ENCODE data around the gene POLR2A. TPM values are rescaled to one million over a fixed set of nuclear protein-coding genes. Genes with fewer than 3 reads are reported as not detected.

Gene POLR2A
- total and polyA plus RNA-seq, 2 of the 13 experiments (the other 11 are each of a cell fraction or from before 2014, with no cell fraction given): 17.8 to 18.3 TPM

DNA sequence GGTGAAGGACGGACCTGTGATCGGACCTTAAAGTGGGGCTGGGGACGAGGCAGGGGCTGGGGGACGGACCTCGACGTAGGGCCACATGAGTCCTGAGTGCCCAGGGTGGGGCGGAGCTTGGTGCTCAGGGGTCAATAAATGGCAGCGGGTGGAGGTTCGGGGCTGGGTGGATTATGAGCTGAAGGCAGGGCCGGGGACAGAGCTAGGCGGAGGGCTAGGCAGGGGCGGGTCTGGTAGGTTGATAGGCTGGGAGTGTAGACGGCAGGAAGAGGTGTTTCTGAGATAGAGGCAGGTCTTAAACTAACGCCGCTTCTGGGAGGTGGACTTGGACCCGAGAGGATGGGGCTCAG is 38.6 kb upstream of the POLR2A start (continued):
- TF ChIP-seq, protein P1, sequence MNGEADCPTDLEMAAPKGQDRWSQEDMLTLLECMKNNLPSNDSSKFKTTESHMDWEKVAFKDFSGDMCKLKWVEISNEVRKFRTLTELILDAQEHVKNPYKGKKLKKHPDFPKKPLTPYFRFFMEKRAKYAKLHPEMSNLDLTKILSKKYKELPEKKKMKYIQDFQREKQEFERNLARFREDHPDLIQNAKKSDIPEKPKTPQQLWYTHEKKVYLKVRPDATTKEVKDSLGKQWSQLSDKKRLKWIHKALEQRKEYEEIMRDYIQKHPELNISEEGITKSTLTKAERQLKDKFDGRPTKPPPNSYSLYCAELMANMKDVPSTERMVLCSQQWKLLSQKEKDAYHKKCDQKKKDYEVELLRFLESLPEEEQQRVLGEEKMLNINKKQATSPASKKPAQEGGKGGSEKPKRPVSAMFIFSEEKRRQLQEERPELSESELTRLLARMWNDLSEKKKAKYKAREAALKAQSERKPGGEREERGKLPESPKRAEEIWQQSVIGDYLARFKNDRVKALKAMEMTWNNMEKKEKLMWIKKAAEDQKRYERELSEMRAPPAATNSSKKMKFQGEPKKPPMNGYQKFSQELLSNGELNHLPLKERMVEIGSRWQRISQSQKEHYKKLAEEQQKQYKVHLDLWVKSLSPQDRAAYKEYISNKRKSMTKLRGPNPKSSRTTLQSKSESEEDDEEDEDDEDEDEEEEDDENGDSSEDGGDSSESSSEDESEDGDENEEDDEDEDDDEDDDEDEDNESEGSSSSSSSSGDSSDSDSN (CRISPR knock-in tag; IDR thresholded peaks at IDR 0.05): no peak; the same call in 1 of the 2 replicates
- TF ChIP-seq, protein P2, sequence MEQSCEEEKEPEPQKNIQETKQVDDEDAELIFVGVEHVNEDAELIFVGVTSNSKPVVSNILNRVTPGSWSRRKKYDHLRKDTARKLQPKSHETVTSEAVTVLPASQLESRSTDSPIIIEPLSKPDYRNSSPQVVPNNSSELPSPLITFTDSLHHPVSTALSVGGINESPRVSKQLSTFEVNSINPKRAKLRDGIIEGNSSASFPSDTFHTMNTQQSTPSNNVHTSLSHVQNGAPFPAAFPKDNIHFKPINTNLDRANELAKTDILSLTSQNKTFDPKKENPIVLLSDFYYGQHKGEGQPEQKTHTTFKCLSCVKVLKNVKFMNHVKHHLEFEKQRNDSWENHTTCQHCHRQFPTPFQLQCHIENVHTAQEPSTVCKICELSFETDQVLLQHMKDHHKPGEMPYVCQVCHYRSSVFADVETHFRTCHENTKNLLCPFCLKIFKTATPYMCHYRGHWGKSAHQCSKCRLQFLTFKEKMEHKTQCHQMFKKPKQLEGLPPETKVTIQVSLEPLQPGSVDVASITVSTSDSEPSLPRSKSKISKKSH (CRISPR knock-in tag; IDR thresholded peaks at IDR 0.05; ENCODE audit: borderline replicate concordance): no peak
- TF ChIP-seq ONECUT2 (CRISPR knock-in tag; IDR thresholded peaks at IDR 0.05): no peak
- no peak for TF ChIP-seq KDM2A (CRISPR knock-in tag; IDR thresholded peaks at IDR 0.05; ENCODE audit: borderline replicate concordance, low read depth)
- TF ChIP-seq MAF1 (CRISPR knock-in tag; IDR thresholded peaks at IDR 0.05; ENCODE audit: borderline replicate concordance): no peak
- no peak for TF ChIP-seq NCOA5 (CRISPR knock-in tag; IDR thresholded peaks at IDR 0.05)
- TF ChIP-seq, protein P3, sequence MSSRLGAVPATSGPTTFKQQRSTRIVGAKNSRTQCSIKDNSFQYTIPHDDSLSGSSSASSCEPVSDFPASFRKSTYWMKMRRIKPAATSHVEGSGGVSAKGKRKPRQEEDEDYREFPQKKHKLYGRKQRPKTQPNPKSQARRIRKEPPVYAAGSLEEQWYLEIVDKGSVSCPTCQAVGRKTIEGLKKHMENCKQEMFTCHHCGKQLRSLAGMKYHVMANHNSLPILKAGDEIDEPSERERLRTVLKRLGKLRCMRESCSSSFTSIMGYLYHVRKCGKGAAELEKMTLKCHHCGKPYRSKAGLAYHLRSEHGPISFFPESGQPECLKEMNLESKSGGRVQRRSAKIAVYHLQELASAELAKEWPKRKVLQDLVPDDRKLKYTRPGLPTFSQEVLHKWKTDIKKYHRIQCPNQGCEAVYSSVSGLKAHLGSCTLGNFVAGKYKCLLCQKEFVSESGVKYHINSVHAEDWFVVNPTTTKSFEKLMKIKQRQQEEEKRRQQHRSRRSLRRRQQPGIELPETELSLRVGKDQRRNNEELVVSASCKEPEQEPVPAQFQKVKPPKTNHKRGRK (CRISPR knock-in tag; IDR thresholded peaks at IDR 0.05): no peak
- TF ChIP-seq, protein P4, sequence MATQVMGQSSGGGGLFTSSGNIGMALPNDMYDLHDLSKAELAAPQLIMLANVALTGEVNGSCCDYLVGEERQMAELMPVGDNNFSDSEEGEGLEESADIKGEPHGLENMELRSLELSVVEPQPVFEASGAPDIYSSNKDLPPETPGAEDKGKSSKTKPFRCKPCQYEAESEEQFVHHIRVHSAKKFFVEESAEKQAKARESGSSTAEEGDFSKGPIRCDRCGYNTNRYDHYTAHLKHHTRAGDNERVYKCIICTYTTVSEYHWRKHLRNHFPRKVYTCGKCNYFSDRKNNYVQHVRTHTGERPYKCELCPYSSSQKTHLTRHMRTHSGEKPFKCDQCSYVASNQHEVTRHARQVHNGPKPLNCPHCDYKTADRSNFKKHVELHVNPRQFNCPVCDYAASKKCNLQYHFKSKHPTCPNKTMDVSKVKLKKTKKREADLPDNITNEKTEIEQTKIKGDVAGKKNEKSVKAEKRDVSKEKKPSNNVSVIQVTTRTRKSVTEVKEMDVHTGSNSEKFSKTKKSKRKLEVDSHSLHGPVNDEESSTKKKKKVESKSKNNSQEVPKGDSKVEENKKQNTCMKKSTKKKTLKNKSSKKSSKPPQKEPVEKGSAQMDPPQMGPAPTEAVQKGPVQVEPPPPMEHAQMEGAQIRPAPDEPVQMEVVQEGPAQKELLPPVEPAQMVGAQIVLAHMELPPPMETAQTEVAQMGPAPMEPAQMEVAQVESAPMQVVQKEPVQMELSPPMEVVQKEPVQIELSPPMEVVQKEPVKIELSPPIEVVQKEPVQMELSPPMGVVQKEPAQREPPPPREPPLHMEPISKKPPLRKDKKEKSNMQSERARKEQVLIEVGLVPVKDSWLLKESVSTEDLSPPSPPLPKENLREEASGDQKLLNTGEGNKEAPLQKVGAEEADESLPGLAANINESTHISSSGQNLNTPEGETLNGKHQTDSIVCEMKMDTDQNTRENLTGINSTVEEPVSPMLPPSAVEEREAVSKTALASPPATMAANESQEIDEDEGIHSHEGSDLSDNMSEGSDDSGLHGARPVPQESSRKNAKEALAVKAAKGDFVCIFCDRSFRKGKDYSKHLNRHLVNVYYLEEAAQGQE (IDR thresholded peaks at IDR 0.05; ENCODE audit: borderline replicate concordance in 1 of 2, low read depth in 1 of 2, low read length in 2 of 2): no peak
- TF ChIP-seq NFE2 (CRISPR knock-in tag; IDR thresholded peaks at IDR 0.05): no peak
- no peak for TF ChIP-seq ZNF850 (CRISPR knock-in tag; conservative IDR thresholded peaks at IDR 0.05)
- no peak for TF ChIP-seq RXRB (CRISPR knock-in tag; IDR thresholded peaks at IDR 0.05; ENCODE audit: borderline replicate concordance)
- TF ChIP-seq, protein P5, sequence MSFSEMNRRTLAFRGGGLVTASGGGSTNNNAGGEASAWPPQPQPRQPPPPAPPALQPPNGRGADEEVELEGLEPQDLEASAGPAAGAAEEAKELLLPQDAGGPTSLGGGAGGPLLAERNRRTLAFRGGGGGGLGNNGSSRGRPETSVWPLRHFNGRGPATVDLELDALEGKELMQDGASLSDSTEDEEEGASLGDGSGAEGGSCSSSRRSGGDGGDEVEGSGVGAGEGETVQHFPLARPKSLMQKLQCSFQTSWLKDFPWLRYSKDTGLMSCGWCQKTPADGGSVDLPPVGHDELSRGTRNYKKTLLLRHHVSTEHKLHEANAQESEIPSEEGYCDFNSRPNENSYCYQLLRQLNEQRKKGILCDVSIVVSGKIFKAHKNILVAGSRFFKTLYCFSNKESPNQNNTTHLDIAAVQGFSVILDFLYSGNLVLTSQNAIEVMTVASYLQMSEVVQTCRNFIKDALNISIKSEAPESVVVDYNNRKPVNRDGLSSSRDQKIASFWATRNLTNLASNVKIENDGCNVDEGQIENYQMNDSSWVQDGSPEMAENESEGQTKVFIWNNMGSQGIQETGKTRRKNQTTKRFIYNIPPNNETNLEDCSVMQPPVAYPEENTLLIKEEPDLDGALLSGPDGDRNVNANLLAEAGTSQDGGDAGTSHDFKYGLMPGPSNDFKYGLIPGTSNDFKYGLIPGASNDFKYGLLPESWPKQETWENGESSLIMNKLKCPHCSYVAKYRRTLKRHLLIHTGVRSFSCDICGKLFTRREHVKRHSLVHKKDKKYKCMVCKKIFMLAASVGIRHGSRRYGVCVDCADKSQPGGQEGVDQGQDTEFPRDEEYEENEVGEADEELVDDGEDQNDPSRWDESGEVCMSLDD (CRISPR knock-in tag; IDR thresholded peaks at IDR 0.05; ENCODE audit: borderline replicate concordance): no peak
- TF ChIP-seq SP1 (IDR thresholded peaks at IDR 0.05): no peak
- no peak for TF ChIP-seq SP1 (CRISPR knock-in tag; IDR thresholded peaks at IDR 0.05)
- no peak for TF ChIP-seq KLF11 (CRISPR knock-in tag; IDR thresholded peaks at IDR 0.05)
- TF ChIP-seq PHF8 (CRISPR knock-in tag; IDR thresholded peaks at IDR 0.05): no peak
- TF ChIP-seq ZNF3 (CRISPR knock-in tag; IDR thresholded peaks at IDR 0.05): no peak
- no peak for TF ChIP-seq REL (CRISPR knock-in tag; conservative IDR thresholded peaks at IDR 0.05)
- TF ChIP-seq PAF1 (CRISPR knock-in tag; IDR thresholded peaks at IDR 0.05): no peak
- no peak for TF ChIP-seq SUZ12 (IDR thresholded peaks at IDR 0.05; ENCODE audit: low read depth, low read length)
- TF ChIP-seq XBP1 (CRISPR knock-in tag; IDR thresholded peaks at IDR 0.05): no peak

All from HepG2 (cell line).